GM12878 (cell line): ENCODE results near the gene AMBRA1. TPM values are rescaled to one million over a fixed set of nuclear protein-coding genes. Genes with fewer than 3 reads are reported as not detected.
A peak's percentile ranks its signal among the peaks of the same experiment; 100 is the strongest.

ENCODE experiments used
- BACH1 ChIP-seq: fragments of 450-650 bp; IDR thresholded peaks from 2 replicates; pipeline ENCODE4 v1.6.1; 2017; ENCODE audit warnings: mild to moderate bottlenecking, borderline replicate concordance
- CBX3 ChIP-seq: fragments of 200-600 bp; sonication (generic); IDR thresholded peaks from 2 replicates; pipeline ENCODE4 v1.6.1; 2016; ENCODE audit warnings: low read depth, borderline replicate concordance
- FOS ChIP-seq: IDR thresholded peaks from 3 replicates; pipeline ENCODE4 v1.6.1; 2011; ENCODE audit warnings: borderline replicate concordance; ENCODE audit not compliant: insufficient read length; ENCODE audit errors: extremely low read depth
- GABPA ChIP-seq: IDR thresholded peaks from 2 replicates; pipeline ENCODE4 v1.6.1; 2014; ENCODE audit warnings: antibody characterized with exemption, low read depth, mild to moderate bottlenecking, inconsistent platforms
- HDGF ChIP-seq: fragments of 450-650 bp; IDR thresholded peaks from 2 replicates; pipeline ENCODE4 v1.6.1; 2016; ENCODE audit warnings: antibody characterized with exemption
- NR2C2 ChIP-seq: IDR thresholded peaks from 2 replicates; pipeline ENCODE4 v1.6.1; 2011; ENCODE audit warnings: borderline replicate concordance, low read depth; ENCODE audit not compliant: control insufficient read depth, insufficient read length
- NRF1 ChIP-seq: conservative IDR thresholded peaks from 2 replicates; pipeline ENCODE4 v1.6.1; 2011; ENCODE audit warnings: mild to moderate bottlenecking, low read depth, low read length, improper control_type of control experiment
- PBX3 ChIP-seq: IDR thresholded peaks from 2 replicates; pipeline ENCODE4 v1.6.1; 2011; ENCODE audit warnings: mild to moderate bottlenecking, low read depth, low read length, moderate library complexity; ENCODE audit not compliant: insufficient replicate concordance
- POLR2AphosphoS5 ChIP-seq: IDR thresholded peaks from 2 replicates; pipeline ENCODE4 v1.6.1; 2011; ENCODE audit warnings: mild to moderate bottlenecking, low read length, inconsistent platforms
- RAD51 ChIP-seq: fragments of 450-650 bp; IDR thresholded peaks from 2 replicates; pipeline ENCODE4 v1.6.1; 2016; ENCODE audit warnings: moderate library complexity, mild to moderate bottlenecking, inconsistent platforms
- RBBP5 ChIP-seq: fragments of 200-600 bp; sonication (generic); conservative IDR thresholded peaks from 2 replicates; pipeline ENCODE4 v1.6.1; 2016
- SKIL ChIP-seq: fragments of 450-650 bp; IDR thresholded peaks from 2 replicates; pipeline ENCODE4 v1.6.1; 2017; ENCODE audit warnings: mild to moderate bottlenecking, low read depth, inconsistent platforms; ENCODE audit not compliant: poor library complexity, severe bottlenecking
- TAF1 ChIP-seq: IDR thresholded peaks from 2 replicates; pipeline ENCODE4 v1.6.1; 2011; ENCODE audit warnings: mild to moderate bottlenecking, low read depth, low read length, borderline replicate concordance
- TCF7 ChIP-seq: IDR thresholded peaks from 2 replicates; pipeline ENCODE4 v1.6.1; 2014; ENCODE audit warnings: antibody characterized with exemption, borderline replicate concordance
- USF2 ChIP-seq: IDR thresholded peaks from 2 replicates; pipeline ENCODE4 v1.6.1; 2011; ENCODE audit warnings: low read depth, low read length, improper control_type of control experiment, borderline replicate concordance
- ZNF687 ChIP-seq: fragments of 450-650 bp; IDR thresholded peaks from 2 replicates; pipeline ENCODE4 v1.6.1; 2017; ENCODE audit warnings: mild to moderate bottlenecking, moderate library complexity
- ZSCAN29 ChIP-seq: fragments of 450-650 bp; IDR thresholded peaks from 2 replicates; pipeline ENCODE4 v1.6.1; 2017; ENCODE audit warnings: mild to moderate bottlenecking, moderate library complexity
- polyA plus RNA-seq, 11 experiments: library from polyadenylated mRNA; depleted of rRNA in 4 of 11; unstranded in 6 of 11; stranded (reverse) in 5 of 11; fragments of >200 nt; fragmentation: Nextera tagmentation in 4 of 11; fragmentation: Illumina TruSeq in 1 of 11; extraction: Ambion mirVana in 4 of 11; extraction: Trizol in 1 of 11; gene quantifications; 1 replicate in 1 of 11; 2 replicates in 10 of 11; pipeline versions ENCODE4 v1.2.1 to v1.2.3, GENCODE V29; 2011 to 2016; ENCODE audit warnings: inconsistent platforms in 2 of 11, missing spikeins in 2 of 11, low read depth in 1 of 11
- total RNA-seq, 4 experiments: library from RNA; depleted of rRNA in 3 of 4; stranded (reverse); fragments of >200 nt in 3 of 4; fragmentation: Illumina TruSeq in 1 of 4; extraction: Trizol in 1 of 4; gene quantifications; 2 replicates each; pipeline versions ENCODE4 v1.2.1 to v1.2.3, GENCODE V29; 2013 to 2021
- TF ChIP-seq, protein P1 (sequence below): fragments of 450-650 bp; formaldehyde crosslinking; IDR thresholded peaks from 2 replicates; pipeline ENCODE4 v1.4.0; 2022; ENCODE audit warnings: mild to moderate bottlenecking, moderate library complexity

The AMBRA1 gene
- total and polyA plus RNA-seq, 10 of the 15 experiments (the other 5 are each of a cell fraction or from before 2014, with no cell fraction given), result 0.57 to 34.3 (median 13.7) TPM

DNA sequence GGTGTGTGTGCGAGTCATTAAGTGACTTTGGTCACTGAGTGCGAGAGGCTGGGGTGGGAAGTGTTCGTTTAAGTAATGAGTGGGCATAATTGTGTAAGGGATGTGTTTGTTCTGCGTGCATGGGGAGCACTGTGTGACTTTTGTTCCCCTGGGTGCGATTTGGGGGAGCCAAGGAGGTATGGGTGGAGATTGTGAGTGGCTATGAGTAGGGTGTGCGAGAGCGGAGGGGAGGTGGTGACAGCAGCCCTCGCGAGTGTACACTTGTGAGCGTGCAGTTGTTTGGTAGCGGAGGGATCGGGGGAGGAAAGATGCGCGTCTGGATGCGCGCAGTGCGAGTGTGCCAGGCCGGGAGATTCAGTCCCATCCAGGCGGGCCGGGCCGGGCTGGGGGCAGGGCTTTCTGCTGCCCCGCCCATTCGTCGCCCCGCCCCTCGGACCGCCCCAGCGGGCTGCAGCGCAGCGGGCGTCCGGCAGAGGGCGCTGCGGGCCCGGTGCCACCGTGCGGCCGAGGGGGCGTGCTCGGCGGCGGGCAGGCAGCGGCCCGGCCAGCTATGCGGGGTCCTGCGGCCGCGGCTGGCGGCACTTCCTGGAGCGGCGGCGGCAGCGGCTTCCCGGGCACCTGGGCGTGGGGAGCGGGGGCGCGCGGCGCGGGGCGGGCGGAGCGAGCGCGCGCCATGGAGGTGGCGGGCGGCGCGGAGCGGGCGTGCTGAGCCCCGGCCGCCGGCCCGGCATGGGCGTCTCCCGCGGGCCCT lies 246.8 kb downstream of the AMBRA1 start, which contains the start of gene DGKZ (continued):
- TF ChIP-seq RBBP5 (no peak), FOS (no peak), PBX3 (no peak), RAD51 (no peak), TCF7 (no peak), USF2 (no peak), POLR2AphosphoS5 (no peak), NRF1 (no peak), GABPA (no peak), TAF1 (no peak), HDGF (peak; percentile 95), BACH1 (0 out of 2 replicates have a peak, but pooled peaks have one; percentile 70), ZNF687 (0 out of 2 replicates have a peak, but pooled peaks have one; percentile 43), ZSCAN29 (0 out of 2 replicates have a peak, but pooled peaks have one; percentile 31), NR2C2 (no peak), SKIL (no peak), CBX3 (no peak)
- TF ChIP-seq, protein P1, sequence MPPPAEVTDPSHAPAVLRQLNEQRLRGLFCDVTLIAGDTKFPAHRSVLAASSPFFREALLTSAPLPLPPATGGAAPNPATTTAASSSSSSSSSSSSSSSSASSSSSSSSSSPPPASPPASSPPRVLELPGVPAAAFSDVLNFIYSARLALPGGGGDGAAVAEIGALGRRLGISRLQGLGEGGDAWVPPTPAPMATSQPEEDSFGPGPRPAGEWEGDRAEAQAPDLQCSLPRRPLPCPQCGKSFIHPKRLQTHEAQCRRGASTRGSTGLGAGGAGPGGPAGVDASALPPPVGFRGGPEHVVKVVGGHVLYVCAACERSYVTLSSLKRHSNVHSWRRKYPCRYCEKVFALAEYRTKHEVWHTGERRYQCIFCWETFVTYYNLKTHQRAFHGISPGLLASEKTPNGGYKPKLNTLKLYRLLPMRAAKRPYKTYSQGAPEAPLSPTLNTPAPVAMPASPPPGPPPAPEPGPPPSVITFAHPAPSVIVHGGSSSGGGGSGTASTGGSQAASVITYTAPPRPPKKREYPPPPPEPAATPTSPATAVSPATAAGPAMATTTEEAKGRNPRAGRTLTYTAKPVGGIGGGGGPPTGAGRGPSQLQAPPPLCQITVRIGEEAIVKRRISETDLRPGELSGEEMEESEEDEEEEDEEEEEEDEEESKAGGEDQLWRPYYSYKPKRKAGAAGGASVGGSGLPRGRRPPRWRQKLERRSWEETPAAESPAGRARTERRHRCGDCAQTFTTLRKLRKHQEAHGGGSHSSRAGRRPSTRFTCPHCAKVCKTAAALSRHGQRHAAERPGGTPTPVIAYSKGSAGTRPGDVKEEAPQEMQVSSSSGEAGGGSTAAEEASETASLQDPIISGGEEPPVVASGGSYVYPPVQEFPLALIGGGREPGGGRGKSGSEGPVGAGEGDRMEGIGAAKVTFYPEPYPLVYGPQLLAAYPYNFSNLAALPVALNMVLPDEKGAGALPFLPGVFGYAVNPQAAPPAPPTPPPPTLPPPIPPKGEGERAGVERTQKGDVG, result no peak
